DMS114 treated with DMSO at 0.1 percent for 48 hours (cell line): ENCODE results near the gene TFDP1.

Experiments used
- DNase-seq: peaks from one replicate; lab custom pipeline; 2025; ENCODE audit not compliant: unreplicated experiment; lab: John Stamatoyannopoulos, UW

The TFDP1 gene, protein sequence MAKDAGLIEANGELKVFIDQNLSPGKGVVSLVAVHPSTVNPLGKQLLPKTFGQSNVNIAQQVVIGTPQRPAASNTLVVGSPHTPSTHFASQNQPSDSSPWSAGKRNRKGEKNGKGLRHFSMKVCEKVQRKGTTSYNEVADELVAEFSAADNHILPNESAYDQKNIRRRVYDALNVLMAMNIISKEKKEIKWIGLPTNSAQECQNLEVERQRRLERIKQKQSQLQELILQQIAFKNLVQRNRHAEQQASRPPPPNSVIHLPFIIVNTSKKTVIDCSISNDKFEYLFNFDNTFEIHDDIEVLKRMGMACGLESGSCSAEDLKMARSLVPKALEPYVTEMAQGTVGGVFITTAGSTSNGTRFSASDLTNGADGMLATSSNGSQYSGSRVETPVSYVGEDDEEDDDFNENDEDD

GRCh38 chr13:113584205-113584869 is at the start of gene TFDP1:
Gene TFDP1 (plus strand): TSS chr13:113584753. CDS start chr13:113585838, 1,085 bp downstream.
- DNase-seq: peak; percentile 59

- DNase-seq: no peak
Observed at GRCh38 chr13:113535381-113535781, 49.2 kb upstream of the TFDP1 start.

DNA sequence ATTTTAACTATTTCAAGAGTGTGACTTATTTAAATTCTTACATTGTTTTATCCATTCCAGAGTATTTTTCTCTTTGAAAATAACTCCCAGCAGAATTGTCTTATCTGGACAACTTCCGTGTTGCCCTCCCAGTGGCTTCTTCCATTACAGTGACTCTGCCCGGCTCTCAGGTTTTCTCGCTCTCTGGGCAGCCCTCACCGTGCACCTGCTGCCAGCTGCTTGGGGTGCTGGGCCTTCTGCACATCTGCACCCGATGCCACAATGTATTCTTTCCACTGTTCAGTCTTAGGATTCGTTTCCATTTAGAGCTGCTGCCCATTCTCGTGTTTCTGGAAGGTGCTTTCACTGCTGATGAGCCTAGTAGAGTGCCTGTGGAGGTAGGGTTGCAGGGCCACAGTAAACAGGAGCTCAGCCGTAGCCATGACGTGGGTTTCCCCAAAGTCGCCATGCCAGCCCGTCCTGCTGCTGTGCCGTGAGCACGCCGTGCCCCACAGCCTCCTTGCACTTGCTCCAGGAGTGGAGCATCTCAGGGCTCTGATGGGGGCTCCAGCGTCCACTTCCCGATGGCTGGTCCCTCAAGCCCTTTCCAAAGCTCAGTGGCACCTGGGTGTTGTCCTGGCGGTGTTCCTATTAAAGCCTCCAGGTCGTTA is 48.0 kb upstream of the TFDP1 start:
- DNase-seq: no peak

- no peak for DNase-seq
Observed at GRCh38 chr13:113537205-113537604, 47.3 kb upstream of the TFDP1 start.

DNA sequence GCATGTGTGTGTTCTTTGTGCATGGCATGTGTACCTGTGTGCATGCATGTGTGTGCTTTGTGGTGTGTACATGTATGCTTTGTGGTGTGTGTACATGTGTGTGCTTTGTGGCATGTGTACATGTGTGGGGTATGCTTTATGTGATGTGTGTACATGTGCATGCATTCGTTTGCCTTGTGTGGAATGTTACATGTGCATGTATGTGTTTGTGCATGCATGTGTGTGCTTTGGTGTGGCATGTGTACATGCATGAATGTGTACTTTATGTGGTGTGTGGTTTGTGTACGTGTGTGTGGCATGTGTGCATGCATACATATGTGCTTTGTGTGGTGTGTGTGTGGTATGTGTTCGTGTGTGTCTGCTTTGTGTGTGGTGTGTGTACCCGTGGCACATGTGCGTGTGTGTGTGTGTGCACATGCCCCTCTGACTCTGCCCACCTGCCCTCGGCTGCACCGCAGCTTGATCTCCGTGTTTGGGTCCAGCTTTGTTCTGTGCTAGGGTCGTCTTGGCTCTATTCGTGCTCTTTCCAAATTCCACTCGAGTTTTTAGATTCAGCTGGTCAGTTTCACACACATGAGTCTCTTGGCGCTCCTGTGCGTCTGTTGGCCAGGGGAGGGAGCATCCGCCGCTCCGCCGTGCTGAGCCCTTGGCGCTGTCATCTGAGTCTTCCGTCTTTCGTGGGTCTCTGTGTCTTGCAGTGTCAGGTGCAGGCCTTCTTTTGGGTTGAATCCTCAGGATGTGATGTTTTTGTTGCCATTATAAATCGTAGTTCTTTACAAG is 46.5 kb upstream of the TFDP1 start:
- DNase-seq: no peak

- DNase-seq: no peak
Observed at GRCh38 chr13:113538689-113539058, 45.9 kb upstream of the TFDP1 start.

GRCh38 chr13:113539176-113539575 is 45.4 kb upstream of the TFDP1 start:
- DNase-seq: no peak

- no peak for DNase-seq
Observed at GRCh38 chr13:113539822-113540221, 44.7 kb upstream of the TFDP1 start.

- DNase-seq: no peak
Observed at GRCh38 chr13:113540523-113540922, 44.0 kb upstream of the TFDP1 start.

DNA sequence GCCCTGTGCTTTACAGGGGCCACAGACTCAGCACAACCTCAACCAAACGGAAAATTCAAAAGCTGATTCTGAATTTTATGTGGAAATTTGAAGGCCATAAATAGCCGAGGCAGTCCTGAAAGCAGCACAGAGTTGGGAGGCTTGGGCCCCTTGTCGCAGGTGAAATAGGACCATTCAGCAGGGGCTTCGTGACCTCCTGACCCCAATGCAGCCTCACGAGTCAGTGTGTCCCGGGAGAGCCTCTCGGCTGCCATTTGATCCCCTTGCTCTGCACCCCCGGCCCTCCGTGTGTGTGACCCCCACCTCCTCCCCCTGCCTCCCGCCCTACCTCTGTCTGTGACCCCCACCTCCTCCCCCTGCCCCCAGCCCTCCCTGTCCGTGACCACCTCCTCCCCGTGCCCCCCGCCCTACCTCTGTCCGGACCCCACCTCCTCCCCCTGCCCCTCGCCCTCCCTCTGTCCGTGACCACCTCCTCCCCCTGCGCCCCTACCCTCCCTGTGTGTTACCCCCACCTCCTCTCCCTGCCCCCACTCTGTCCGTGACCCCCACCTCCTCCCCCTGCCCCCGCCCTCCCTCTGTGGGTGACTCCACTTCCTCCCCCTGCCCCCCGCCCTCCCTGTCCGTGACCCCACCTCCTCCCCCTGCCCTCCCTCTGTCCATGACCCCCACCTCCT is 41.7 kb upstream of the TFDP1 start:
- no peak for DNase-seq

DNA sequence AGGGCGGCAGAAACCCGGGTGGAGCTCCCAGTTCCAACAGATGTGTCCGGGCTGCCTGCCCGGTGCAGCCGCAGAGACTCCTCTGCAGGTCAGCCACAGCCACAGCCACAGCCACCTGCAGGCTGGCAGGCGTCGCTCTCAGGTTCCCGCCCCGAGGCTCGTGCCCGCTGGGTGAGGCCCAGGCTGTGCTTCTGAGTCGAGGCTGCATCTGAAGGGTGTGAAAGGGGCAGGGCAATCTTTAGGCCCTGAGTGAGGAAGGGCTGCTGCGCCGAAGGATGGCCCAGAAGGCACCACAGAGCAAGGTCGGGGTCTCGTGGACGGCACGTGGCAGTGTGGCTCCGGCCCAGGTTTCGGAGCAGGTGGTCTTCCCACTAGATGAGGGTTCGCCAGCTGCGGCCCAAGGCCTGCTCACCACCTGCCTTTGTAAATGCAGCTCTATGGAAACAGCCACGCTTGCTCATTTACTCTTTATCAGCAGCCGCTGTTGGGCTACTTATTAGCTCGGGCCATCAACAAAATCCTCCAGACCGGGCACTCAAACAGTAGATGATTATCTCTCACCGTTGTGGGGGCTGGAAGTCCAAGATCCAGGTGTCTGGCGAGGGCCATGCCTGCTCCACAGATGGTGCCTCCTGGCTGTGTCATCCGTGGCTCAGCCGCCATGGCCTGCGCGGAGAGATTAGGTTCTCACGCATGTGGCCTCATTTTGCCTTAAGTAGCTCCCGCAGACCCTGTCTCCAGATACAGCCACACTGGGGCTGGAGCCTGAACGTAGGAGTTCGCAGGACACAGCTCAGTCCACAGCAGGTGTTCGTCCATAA is 40.3 kb upstream of the TFDP1 start:
- no peak for DNase-seq

- DNase-seq: no peak
Observed at GRCh38 chr13:113544896-113545295, 39.7 kb upstream of the TFDP1 start.

- no peak for DNase-seq
Observed at GRCh38 chr13:113545455-113545930, 39.1 kb upstream of the TFDP1 start.

- no peak for DNase-seq
Observed at GRCh38 chr13:113545931-113546516, 38.5 kb upstream of the TFDP1 start.

DNA sequence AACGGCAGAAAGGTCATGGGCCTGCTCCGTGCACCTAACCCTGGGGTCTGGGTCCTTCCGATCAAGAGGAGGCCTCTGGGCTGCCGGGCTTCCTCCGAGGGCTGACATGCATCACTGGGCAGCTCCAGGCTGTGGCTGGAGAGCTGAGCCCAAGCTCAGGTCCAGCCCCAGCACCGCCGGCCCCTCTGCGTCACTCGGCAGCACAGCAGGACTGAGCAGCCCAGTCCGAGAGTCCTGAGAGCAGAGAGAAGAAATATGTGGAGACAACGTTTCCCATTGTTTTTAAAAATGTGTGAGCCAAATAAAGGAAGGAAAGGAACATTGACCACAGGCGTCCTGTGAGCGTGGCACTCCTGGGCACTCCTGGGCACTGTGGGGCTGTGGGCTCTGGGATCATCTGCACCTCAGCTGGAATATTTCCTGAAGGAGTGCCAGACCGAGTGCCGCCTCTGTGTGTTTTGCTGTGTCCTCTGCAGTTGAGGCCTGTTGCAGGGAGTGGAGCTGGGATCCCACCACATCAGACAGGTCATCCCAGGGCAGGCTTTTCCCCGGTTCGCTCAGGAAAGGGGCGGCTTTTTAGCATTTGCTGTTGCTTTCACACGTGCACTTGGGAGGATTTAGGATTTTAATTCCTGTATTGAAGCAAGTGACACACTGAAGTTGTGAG is 37.8 kb upstream of the TFDP1 start:
- DNase-seq: no peak

GRCh38 chr13:113547238-113547971 is 37.1 kb upstream of the TFDP1 start:
- DNase-seq: no peak

- DNase-seq: no peak
Observed at GRCh38 chr13:113548171-113548641, 36.3 kb upstream of the TFDP1 start.
